Hematopoietic multipotent progenitor cell treated with erythropoietin and hydrocortisone succinate and interleukin-3 and kit ligand, for 4 days (in vitro differentiated cells): ENCODE results near the gene SLC4A1.

Source experiments
- DNase-seq: peaks from one replicate; pipeline ENCODE4 v3.0.0-alpha.2; 2015

Gene SLC4A1

GRCh38 chr17:44203731-44204440, 64.0 kb downstream of the SLC4A1 start:
- DNase-seq, result peak; percentile 93

- no peak for DNase-seq
These were observed 65.2 kb downstream of the SLC4A1 start for GRCh38 chr17:44202756-44203155.

GRCh38 chr17:44200478-44201155, 67.3 kb downstream of the SLC4A1 start:
- no peak for DNase-seq

- peak; percentile 100 for DNase-seq
These were observed 68.1 kb downstream of the SLC4A1 start, which contains the start of gene ATXN7L3 for GRCh38 chr17:44199553-44200477. Gene ATXN7L3 (minus strand): TSS chr17:44199884. CDS start chr17:44198070, 1,814 bp downstream.

GRCh38 chr17:44198721-44199552, 69.0 kb downstream of the SLC4A1 start:
- peak; percentile 79 for DNase-seq
